Measurements from ENCODE around the gene MANSC4.
A peak's percentile ranks its signal among the peaks of the same experiment; 100 is the strongest.

GRCh38 chr12:27779920-27780611 lies at the start of gene MANSC4, which contains the start of gene KLHL42:
- no peak for TF ChIP-seq PITX1 (CRISPR knock-in tag; IDR thresholded peaks at IDR 0.05)
- TF ChIP-seq SAFB2 (CRISPR knock-in tag; IDR thresholded peaks at IDR 0.05; ENCODE audit: borderline replicate concordance, low read depth): peak; percentile 43; the same call in 1 of the 2 replicates
- TF ChIP-seq POLR2AphosphoS5 (IDR thresholded peaks at IDR 0.05; ENCODE audit: low read depth, low read length): no peak; the same call in 1 of the 2 replicates
- 0 out of 2 replicates have a peak, but pooled peaks have one; percentile 49 for TF ChIP-seq IRF9 (CRISPR knock-in tag; IDR thresholded peaks at IDR 0.05; ENCODE audit: borderline replicate concordance)
- no peak for TF ChIP-seq CHD2 (IDR thresholded peaks at IDR 0.05; ENCODE audit: low read depth, low read length)
- TF ChIP-seq RAD21 (CRISPR knock-in tag; IDR thresholded peaks at IDR 0.05): no peak; the same call in 1 of the 2 replicates
- TF ChIP-seq CTCF (CRISPR knock-in tag; IDR thresholded peaks at IDR 0.05): peak; percentile 40
- no peak for TF ChIP-seq ELF4 (CRISPR knock-in tag; IDR thresholded peaks at IDR 0.05; ENCODE audit: borderline replicate concordance)
- TF ChIP-seq ZNF746 (CRISPR knock-in tag; IDR thresholded peaks at IDR 0.05): no peak; the same call in 1 of the 2 replicates
- TF ChIP-seq ATF6 (CRISPR knock-in tag; conservative IDR thresholded peaks at IDR 0.05): no peak
